KMS-11 (cell line): ENCODE data around the gene PLCZ1.

Experiments used
- H2AFZ ChIP-seq: fragments of 200-600 bp; sonication (generic); 2 replicates; pipeline ENCODE4 v1.6.1; 2016; ENCODE audit warnings: antibody characterized with exemption, mixed run types, low read depth
- H3K27ac ChIP-seq: fragments of 200-600 bp; sonication (generic); 2 replicates; pipeline ENCODE4 v1.6.1; 2016; ENCODE audit warnings: mild to moderate bottlenecking, mixed run types
- H3K27me3 ChIP-seq: fragments of 200-600 bp; sonication (generic); 2 replicates; pipeline ENCODE4 v1.6.1; 2017; ENCODE audit warnings: mild to moderate bottlenecking, low read depth, mixed run types, moderate library complexity; ENCODE audit not compliant: insufficient read depth
- H3K36me3 ChIP-seq: fragments of 200-600 bp; sonication (generic); 2 replicates; pipeline ENCODE4 v1.6.1; 2017; ENCODE audit warnings: mild to moderate bottlenecking, mixed run types; ENCODE audit not compliant: insufficient read depth
- H3K4me1 ChIP-seq: fragments of 200-600 bp; sonication (generic); 2 replicates; pipeline ENCODE4 v1.6.1; 2016; ENCODE audit warnings: mild to moderate bottlenecking, low read depth, mixed run types; ENCODE audit not compliant: poor library complexity, severe bottlenecking
- H3K4me2 ChIP-seq: fragments of 200-600 bp; sonication (generic); 2 replicates; pipeline ENCODE4 v1.7.0; 2016; ENCODE audit warnings: mild to moderate bottlenecking, mixed run types
- H3K4me3 ChIP-seq: fragments of 200-600 bp; sonication (generic); IDR thresholded peaks from 2 replicates; pipeline ENCODE4 v1.6.1; 2017; ENCODE audit warnings: low read depth, low read length, mixed read lengths; ENCODE audit not compliant: insufficient read depth
- H3K79me2 ChIP-seq: fragments of 200-600 bp; sonication (generic); 2 replicates; pipeline ENCODE4 v1.6.1; 2016; ENCODE audit warnings: low read depth, mixed run types; ENCODE audit not compliant: insufficient read depth
- H3K9ac ChIP-seq: fragments of 200-600 bp; sonication (generic); 2 replicates; pipeline ENCODE4 v1.6.1; 2016; ENCODE audit warnings: mild to moderate bottlenecking, mixed run types
- H4K20me1 ChIP-seq: fragments of 200-600 bp; sonication (generic); 2 replicates; pipeline ENCODE4 v1.6.1; 2016; ENCODE audit warnings: mild to moderate bottlenecking, mixed run types; ENCODE audit not compliant: insufficient read depth
- TF ChIP-seq, protein P1 (sequence below): fragments of 200-600 bp; sonication (generic); conservative IDR thresholded peaks from 2 replicates; pipeline ENCODE4 v1.6.1; 2017; ENCODE audit warnings: low read depth, mild to moderate bottlenecking, antibody characterized with exemption, low read length, moderate library complexity, mixed read lengths

Gene PLCZ1

DNA sequence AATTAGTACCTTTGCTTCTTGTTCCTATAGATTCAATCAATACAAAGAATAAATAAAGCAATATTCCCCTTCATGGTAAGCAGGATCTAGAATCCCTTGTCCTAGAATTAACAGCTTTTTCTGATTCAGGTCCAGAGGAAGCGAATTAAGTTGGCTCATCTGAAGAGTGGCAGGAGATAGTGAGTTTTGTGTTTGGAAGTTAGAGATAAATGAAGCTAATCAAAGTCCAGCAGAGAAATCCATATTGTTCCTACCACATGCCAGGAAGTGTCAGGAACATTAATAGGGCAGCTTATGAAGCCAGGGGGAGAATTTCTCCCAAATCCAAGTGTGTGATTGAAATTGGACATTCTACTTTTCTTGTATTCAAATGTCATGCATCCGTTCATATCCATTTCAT lies 14.1 kb upstream of the PLCZ1 start:
- no peak overlapping the region for H3K27ac ChIP-seq

DNA sequence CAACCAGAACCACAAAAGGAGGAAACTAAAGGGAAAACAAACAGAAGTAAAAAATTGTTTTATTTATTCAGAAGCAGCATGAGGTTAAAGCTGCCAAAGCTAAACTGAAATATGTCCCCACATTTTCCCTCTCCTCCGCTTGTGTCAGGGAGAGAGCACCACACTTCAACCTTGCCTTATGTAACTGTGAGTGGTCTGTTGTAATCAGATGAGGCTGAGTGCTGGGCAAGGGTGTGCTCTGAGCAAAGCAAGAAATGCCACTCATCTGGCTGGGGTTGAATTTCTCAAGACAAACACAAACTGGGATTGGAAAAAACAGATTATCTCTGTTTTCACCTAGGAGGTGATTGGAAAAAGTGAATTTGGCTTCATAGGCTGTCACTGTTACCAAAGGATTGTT lies 12.3 kb upstream of the PLCZ1 start:
- Histone ChIP-seq H3K4me3 (no peak overlapping the region), H3K79me2 (no peaks in the 10 kb centered on the region), H3K27me3 (no peaks in the 10 kb centered on the region), H4K20me1 (no peaks in the 10 kb centered on the region), H3K4me2 (no peak overlapping the region), H2AFZ (no peak overlapping the region), H3K36me3 (no peaks in the 10 kb centered on the region), H3K4me1 (no peaks in the 10 kb centered on the region), H3K27ac (no peak overlapping the region), H3K9ac (no peak overlapping the region)
- TF ChIP-seq, protein P1, sequence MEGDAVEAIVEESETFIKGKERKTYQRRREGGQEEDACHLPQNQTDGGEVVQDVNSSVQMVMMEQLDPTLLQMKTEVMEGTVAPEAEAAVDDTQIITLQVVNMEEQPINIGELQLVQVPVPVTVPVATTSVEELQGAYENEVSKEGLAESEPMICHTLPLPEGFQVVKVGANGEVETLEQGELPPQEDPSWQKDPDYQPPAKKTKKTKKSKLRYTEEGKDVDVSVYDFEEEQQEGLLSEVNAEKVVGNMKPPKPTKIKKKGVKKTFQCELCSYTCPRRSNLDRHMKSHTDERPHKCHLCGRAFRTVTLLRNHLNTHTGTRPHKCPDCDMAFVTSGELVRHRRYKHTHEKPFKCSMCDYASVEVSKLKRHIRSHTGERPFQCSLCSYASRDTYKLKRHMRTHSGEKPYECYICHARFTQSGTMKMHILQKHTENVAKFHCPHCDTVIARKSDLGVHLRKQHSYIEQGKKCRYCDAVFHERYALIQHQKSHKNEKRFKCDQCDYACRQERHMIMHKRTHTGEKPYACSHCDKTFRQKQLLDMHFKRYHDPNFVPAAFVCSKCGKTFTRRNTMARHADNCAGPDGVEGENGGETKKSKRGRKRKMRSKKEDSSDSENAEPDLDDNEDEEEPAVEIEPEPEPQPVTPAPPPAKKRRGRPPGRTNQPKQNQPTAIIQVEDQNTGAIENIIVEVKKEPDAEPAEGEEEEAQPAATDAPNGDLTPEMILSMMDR, result no peak

More for the DNA sequence above, 14.1 kb upstream of the PLCZ1 start:
- Histone ChIP-seq H3K4me1 (no peaks in the 10 kb centered on the region), H3K27me3 (no peaks in the 10 kb centered on the region), H3K4me2 (no peak overlapping the region), H3K36me3 (no peaks in the 10 kb centered on the region), H4K20me1 (no peaks in the 10 kb centered on the region), H3K9ac (no peak overlapping the region), H3K4me3 (no peak overlapping the region), H2AFZ (no peak overlapping the region), H3K79me2 (no peaks in the 10 kb centered on the region)
- TF ChIP-seq, protein P1, result no peak

DNA sequence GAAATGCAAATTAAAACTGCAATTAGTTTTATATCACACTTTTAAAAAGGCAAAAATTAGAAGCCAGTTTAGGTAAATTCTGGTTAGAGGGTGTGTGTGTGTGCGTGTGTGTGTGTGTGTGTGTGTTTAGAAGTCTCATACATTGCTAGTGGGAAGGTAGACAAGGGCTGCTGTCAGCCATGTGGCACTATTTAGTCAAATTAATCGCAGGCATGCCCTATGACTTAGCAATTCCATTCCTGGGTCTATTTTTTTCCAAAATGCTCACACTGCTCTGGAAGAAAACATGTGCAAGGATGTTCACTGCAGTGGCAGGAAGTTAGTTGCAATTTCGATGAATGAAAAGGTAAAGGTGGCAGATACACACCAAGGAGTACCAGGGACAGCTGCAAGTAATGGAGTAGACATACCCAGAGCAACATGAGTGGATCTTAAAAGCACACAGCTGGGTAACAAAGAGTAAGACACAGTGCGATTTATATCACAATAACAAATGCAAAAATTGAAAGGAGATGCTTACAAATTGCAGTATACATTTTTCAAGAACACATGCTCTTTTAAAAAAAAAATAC lies 11.7 kb upstream of the PLCZ1 start:
- Histone ChIP-seq H3K79me2 (no peaks in the 10 kb centered on the region), H3K4me1 (no peaks in the 10 kb centered on the region), H3K27ac (no peak overlapping the region), H3K9ac (no peak overlapping the region), H3K4me3 (no peak overlapping the region), H3K4me2 (no peak overlapping the region), H2AFZ (no peak overlapping the region), H3K36me3 (no peaks in the 10 kb centered on the region), H4K20me1 (no peaks in the 10 kb centered on the region), H3K27me3 (no peaks in the 10 kb centered on the region)
- TF ChIP-seq, protein P1, result no peak

DNA sequence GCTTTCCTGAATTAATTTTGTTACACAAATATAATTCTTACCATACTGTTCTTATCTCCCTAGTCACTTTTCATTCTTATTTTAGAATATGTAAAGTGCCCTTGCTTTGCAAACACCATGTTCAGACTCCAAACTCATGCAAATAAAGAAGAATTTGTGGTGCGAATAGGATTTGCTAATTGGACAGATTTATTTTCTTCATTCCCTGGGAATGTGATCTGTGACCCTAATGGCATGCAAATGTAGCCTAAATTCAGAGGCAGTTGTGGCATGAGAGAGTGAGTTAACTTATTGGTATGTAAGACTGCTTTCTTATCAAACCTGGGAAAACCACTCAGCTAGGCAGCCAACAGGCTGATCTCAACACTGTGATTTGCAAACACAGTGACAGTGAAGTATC lies 10.1 kb upstream of the PLCZ1 start:
- Histone ChIP-seq H4K20me1 (no peaks in the 10 kb centered on the region), H3K79me2 (no peaks in the 10 kb centered on the region), H3K9ac (no peak overlapping the region), H3K36me3 (no peaks in the 10 kb centered on the region), H3K4me1 (no peaks in the 10 kb centered on the region), H3K4me3 (no peak overlapping the region), H3K27me3 (no peaks in the 10 kb centered on the region), H3K27ac (no peak overlapping the region), H3K4me2 (no peak overlapping the region), H2AFZ (no peak overlapping the region)
- TF ChIP-seq, protein P1, result no peak
